ENCODE results near the gene NCAM1.

DNA sequence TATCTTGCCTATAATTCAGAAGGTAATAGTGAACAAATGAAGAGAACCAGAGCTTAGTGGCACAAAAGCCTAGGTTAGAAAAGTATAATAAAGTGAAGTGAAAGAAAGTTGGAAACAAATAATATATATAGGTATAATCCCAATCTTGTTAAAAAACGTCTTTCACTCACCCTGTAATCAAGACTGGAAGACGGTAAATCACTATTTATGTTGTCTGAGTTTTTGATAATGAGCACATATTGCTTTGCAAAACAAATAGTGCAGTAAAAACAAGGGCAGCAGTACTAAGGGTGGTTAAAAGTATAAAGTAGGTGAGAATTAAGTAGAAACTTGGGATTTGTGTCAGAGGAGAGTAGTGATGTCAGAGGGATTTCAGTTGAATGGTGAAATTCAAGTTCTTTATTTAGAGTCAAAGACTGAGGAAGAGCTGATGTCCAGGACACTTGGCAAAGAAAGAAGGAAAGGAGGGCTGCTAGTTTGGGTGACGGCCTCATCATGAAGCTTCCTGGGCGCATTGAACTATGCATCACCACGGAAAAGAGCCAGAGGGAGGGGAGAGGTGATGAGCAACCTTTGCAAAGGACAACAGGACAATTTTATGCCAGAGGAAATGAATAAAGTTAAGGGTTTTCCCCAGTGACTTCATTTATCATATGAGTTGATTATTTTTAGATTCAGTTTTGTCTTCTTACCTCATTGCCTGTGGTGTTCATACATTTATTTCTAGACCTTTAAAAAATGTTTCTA is 11.4 kb downstream of the NCAM1 start:
- TF ChIP-seq, protein P1, sequence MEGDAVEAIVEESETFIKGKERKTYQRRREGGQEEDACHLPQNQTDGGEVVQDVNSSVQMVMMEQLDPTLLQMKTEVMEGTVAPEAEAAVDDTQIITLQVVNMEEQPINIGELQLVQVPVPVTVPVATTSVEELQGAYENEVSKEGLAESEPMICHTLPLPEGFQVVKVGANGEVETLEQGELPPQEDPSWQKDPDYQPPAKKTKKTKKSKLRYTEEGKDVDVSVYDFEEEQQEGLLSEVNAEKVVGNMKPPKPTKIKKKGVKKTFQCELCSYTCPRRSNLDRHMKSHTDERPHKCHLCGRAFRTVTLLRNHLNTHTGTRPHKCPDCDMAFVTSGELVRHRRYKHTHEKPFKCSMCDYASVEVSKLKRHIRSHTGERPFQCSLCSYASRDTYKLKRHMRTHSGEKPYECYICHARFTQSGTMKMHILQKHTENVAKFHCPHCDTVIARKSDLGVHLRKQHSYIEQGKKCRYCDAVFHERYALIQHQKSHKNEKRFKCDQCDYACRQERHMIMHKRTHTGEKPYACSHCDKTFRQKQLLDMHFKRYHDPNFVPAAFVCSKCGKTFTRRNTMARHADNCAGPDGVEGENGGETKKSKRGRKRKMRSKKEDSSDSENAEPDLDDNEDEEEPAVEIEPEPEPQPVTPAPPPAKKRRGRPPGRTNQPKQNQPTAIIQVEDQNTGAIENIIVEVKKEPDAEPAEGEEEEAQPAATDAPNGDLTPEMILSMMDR (IDR thresholded peaks at IDR 0.05): no peak
- TF ChIP-seq RARB (CRISPR knock-in tag; IDR thresholded peaks at IDR 0.05): no peak

Measured in A549 (cell line).